Erythroblast (primary cell): ENCODE results near the gene STT3B.

Experiments
- DNase-seq, 2 experiments: peaks; one replicate each; lab custom pipeline; 2025; lab: John Stamatoyannopoulos, UW
- GATA1 ChIP-seq: IDR thresholded peaks from 2 replicates; pipeline ENCODE4 v1.6.1; 2011; ENCODE audit warnings: low read depth, mild to moderate bottlenecking, control low read depth, low read length, moderate library complexity
- POLR2A ChIP-seq: IDR thresholded peaks from 2 replicates; pipeline ENCODE4 v1.6.1; 2011; ENCODE audit warnings: mild to moderate bottlenecking, low read length

Gene STT3B

GRCh38 chr3:31680072-31680870 lies 147.5 kb downstream of the STT3B start:
- TF ChIP-seq GATA1 (no peak), POLR2A (no peak)
- no peak for DNase-seq
